RKO (cell line): Measurements from ENCODE around the gene GFOD1.
"Not testable (repeated sequence)": the region's sequence is repeated elsewhere in the genome, so short reads cannot be mapped to it uniquely, and the experiment has no call there.

ENCODE experiments used
- DNase-seq: peaks from one replicate; pipeline ENCODE4 v3.0.0-alpha.2; 2016; ENCODE audit warnings: low spot score

Gene GFOD1

GRCh38 chr6:13463941-13464340 is 23.5 kb downstream of the GFOD1 start:
- no peak for DNase-seq

DNA sequence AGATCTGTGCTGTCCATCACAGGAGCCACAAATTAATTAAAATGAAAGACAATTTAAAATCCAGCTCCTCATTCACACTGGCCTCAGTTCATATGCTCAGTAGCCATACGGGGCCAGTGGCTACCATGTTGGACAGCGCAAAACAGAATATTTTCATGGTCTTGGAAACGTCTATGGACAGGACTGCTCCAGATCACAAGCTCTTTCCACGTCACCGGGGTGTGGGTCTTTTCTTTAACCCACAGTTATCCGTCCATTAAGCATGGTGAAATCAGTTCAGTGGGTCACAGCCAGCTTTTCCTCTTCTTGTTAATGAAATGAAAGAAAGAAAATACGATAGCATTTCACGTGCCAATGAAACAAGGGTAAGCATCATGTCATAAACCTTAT is 24.1 kb downstream of the GFOD1 start:
- no peak for DNase-seq

- no peak for DNase-seq
Measured at GRCh38 chr6:13462458-13463327, 24.7 kb downstream of the GFOD1 start.

- DNase-seq: no peak
Measured at GRCh38 chr6:13461805-13462204, 25.6 kb downstream of the GFOD1 start.

DNA sequence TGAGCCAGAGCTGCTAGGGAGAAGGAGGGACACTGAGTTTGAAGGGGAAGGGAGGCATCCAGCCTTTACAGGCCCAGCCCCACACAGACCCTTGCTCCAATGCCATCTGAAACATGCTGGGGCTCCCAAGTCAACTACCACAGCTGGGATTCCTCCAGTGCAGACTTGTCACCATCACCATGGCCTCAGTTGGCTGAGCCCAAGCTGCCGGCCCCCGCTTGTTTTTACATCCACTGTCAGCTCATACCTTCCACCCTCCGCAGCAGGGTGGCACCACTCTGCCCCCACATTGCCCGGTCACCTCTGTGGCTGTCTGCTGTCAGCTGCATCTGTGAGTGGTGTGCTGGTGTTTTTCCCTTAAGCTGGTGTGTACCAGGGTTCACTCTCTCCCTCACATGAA is 26.1 kb downstream of the GFOD1 start:
- no peak for DNase-seq

DNA sequence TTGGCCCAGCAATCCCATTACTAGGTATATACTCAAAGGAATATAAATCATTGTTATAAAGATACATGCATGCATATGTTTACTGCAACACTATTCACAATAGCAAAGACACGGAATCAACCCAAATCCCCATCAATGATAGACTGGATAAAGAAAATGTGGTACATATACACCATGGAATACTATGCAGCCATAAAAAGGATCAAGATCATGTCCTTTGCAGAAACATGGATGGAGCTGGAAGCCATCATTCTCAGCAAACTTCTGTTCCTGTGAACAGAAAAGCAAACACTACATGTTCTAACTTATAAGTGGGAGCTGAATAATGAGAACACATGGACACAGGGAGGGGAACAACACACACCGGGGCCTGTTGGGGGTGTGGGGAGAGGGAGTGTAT is 27.1 kb downstream of the GFOD1 start:
- DNase-seq: not testable (repeated sequence)

- DNase-seq: peak; percentile 27
Measured at GRCh38 chr6:13457577-13457976, 29.8 kb downstream of the GFOD1 start.

GRCh38 chr6:13455552-13455966 is 31.8 kb downstream of the GFOD1 start:
- no peak for DNase-seq

DNA sequence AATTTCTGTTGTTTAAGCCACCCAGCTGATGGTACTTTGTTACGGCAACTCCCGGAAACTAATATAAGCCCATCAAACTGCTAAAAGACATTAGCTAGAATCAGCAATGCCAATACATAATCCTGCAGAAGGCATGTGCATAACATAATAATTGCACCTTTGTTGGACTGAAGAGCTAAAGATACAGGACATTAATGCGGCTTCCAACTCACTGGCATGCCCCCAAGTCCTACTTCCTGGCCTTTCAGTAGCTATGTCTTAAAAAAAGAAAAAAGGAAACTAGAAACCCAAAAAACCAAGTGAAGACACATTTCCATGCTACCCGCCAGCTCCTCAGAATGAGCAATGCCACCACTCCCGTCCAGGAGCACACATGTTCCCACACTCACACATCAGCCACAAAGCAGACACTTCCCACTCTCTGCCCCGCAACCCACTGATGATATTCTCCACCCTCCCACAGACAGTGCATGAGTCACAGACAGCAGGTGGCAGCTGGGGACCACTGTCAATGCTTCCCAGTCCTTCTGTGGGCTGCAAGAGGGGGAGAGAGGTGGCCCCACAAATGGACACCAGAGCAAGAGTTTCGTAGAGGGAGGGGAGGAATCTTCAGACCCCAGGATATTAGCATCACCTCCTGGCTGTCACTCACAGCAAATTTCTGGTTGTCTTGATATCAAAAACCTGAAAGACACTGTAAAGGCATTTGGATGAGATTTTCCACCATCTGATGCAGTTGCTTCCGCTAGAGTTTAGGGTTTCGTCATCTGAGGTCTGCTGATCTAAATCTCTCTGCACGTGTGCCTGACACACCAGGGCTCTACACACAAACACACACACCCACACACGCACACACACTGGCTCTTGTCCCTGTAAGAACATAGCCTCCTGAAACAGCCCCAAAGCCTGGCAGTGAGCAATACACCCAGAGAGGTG is 32.8 kb downstream of the GFOD1 start:
- no peak for DNase-seq

- DNase-seq: peak; percentile 88
Measured at GRCh38 chr6:13453771-13454251, 33.6 kb downstream of the GFOD1 start.

- DNase-seq: no peak
Measured at GRCh38 chr6:13453153-13453552, 34.2 kb downstream of the GFOD1 start.

DNA sequence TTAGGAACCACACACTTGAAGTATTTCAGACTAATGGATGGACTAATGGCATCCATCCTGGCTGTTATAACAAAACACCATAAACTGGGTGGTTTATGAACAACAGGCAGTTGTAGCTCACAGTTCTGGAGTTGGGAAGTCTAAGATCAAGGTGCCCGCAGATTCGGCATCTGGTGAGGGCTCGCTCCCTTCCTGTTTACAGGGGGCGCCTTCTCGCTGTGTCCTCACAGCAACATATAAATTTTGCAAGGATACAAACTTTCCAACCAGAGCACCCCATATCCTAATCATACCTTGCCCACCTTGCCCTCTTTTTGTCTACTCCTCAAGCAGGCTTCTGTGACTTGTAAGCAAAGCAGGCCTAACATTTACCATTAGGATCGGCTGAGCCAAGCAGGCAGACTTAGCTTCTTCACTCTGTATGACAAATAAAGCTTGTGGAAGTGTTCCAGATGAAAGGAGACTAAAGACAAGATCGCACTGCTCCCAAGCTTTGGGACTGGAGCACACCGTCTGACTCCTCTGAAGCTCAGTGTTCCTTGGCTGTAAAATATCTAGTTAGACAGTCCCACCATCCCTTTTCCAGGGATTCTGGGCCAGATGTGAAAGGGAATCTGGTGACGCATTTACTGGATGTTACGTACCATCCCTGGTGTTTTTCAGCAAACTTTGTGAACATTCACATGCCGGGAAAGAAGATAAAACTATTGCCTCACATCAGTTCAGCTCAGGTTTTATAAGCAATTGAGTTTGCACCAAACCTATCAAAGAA is 34.9 kb downstream of the GFOD1 start:
- no peak for DNase-seq

- DNase-seq: no peak
Measured at GRCh38 chr6:13451181-13451895, 36.1 kb downstream of the GFOD1 start.

DNA sequence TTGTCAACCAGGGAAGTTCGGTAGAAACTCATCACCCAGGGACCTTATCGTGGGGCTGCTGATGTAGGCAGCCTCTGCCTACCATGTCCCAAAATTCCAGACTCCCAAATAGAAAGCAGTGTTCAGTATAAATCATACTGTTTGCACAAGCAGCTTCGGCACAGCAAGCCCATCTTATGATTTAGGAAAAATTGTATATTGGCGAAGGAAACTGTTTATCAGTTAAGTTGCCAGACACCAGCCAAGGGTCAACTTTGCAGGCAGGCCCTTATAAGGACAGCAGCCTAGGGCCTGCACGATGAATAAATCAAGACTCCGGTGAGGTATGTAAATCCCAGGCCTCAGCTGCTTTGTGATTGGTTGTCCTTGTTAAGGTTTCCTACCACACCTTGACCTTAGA is 36.8 kb downstream of the GFOD1 start:
- DNase-seq: no peak

GRCh38 chr6:13447949-13448724 is 39.3 kb downstream of the GFOD1 start:
- DNase-seq: no peak

DNA sequence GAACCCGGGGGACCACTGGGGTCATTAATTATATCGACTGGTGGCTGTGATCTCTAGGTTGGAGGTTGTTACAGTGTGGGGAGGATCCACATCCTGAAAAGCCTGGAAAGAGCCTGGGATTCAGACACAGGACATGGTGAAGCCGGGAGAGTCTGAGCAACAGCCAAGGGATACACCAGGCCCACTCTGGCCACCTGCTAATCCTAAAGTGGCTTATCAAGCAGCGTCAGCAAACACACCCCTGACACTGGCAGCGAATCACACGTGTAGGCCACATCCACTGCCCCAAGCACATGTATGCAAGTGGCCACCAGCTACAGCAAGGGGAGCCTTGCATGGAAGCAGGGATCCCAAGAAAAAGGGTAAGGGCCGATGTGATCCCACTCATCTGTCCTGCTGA is 41.0 kb downstream of the GFOD1 start:
- no peak for DNase-seq

GRCh38 chr6:13445744-13446115 is 41.7 kb downstream of the GFOD1 start:
- no peak for DNase-seq

- no peak for DNase-seq
Measured at GRCh38 chr6:13445005-13445743, 42.2 kb downstream of the GFOD1 start.

GRCh38 chr6:13444604-13445003 is 42.8 kb downstream of the GFOD1 start:
- no peak for DNase-seq

DNA sequence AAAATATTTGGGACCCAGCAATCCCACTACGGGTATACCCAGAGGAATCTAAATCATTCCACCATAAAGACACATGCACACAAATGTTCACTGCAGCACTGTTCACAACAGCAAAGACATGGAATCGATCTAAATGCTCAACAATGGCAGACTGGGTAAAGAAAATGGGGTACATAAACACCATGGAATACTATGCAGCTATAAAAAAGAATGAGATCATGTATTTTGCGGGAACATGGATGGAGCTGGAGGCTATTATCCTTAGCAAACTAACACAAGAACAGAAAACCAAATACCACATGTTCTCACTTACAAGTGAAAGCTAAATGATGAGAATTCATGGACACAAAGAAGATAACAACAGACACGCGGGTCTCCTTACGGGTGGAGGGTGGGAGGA is 43.4 kb downstream of the GFOD1 start:
- DNase-seq: not testable (repeated sequence)
